ENCODE results near the gene EVI5. TPM values are rescaled to one million over a fixed set of nuclear protein-coding genes. Genes with fewer than 3 reads are reported as not detected.

The EVI5 gene
- total RNA-seq, 1 experiment from 2014 or later: 38.2 TPM

GRCh38 chr1:92464588-92465255 lies 320.2 kb downstream of the EVI5 start:
- H2AFZ ChIP-seq (ENCODE audit: low read length): no peak overlapping the region
- ChIA-PET CTCF (no interaction called here), POLR2A (ENCODE audit: unreplicated experiment) (no interaction called here)
- no peak overlapping the region for H3K4me3 ChIP-seq (ENCODE audit: low read length)
- no peaks in the 10 kb centered on the region for H3K9me2 ChIP-seq (replicated peaks; ENCODE audit: low read length)
- H3K4me1 ChIP-seq (ENCODE audit: insufficient read depth, low read length): no peaks in the 10 kb centered on the region
- DNase-seq (no peak), ATAC-seq (no peak)
- H3K27me3 ChIP-seq (ENCODE audit: low read length): no peaks in the 10 kb centered on the region
- H4K20me1 ChIP-seq (ENCODE audit: low read length): no peaks in the 10 kb centered on the region
- BruUV-seq (replicated peaks): no TSS peak
- no peak overlapping the region for H3K27ac ChIP-seq (ENCODE audit: low read length)
- no peaks in the 10 kb centered on the region for H3F3A ChIP-seq (ENCODE audit: low read length, unreplicated experiment)
- no peak overlapping the region for H3K9ac ChIP-seq (ENCODE audit: low read length)
- intact Hi-C loops (cut with micrococcal nuclease): no loop called here
- no peaks in the 10 kb centered on the region for H3K9me3 ChIP-seq (ENCODE audit: low read length)
- no peaks in the 10 kb centered on the region for H3K36me3 ChIP-seq (ENCODE audit: low read depth, low read length)
- TF ChIP-seq EZH2 (IDR thresholded peaks at IDR 0.05; ENCODE audit: low read length, unreplicated experiment) (no peak), EZH2phosphoT487 (IDR thresholded peaks at IDR 0.05; ENCODE audit: borderline replicate concordance, low read length) (no peak)
- TF ChIP-seq, protein P1, sequence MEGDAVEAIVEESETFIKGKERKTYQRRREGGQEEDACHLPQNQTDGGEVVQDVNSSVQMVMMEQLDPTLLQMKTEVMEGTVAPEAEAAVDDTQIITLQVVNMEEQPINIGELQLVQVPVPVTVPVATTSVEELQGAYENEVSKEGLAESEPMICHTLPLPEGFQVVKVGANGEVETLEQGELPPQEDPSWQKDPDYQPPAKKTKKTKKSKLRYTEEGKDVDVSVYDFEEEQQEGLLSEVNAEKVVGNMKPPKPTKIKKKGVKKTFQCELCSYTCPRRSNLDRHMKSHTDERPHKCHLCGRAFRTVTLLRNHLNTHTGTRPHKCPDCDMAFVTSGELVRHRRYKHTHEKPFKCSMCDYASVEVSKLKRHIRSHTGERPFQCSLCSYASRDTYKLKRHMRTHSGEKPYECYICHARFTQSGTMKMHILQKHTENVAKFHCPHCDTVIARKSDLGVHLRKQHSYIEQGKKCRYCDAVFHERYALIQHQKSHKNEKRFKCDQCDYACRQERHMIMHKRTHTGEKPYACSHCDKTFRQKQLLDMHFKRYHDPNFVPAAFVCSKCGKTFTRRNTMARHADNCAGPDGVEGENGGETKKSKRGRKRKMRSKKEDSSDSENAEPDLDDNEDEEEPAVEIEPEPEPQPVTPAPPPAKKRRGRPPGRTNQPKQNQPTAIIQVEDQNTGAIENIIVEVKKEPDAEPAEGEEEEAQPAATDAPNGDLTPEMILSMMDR (conservative IDR thresholded peaks at IDR 0.05; ENCODE audit: low read depth, low read length): no peak
- H3K79me2 ChIP-seq (ENCODE audit: low read length): no peaks in the 10 kb centered on the region
- no peak overlapping the region for H3K4me2 ChIP-seq (ENCODE audit: low read length)

DNA sequence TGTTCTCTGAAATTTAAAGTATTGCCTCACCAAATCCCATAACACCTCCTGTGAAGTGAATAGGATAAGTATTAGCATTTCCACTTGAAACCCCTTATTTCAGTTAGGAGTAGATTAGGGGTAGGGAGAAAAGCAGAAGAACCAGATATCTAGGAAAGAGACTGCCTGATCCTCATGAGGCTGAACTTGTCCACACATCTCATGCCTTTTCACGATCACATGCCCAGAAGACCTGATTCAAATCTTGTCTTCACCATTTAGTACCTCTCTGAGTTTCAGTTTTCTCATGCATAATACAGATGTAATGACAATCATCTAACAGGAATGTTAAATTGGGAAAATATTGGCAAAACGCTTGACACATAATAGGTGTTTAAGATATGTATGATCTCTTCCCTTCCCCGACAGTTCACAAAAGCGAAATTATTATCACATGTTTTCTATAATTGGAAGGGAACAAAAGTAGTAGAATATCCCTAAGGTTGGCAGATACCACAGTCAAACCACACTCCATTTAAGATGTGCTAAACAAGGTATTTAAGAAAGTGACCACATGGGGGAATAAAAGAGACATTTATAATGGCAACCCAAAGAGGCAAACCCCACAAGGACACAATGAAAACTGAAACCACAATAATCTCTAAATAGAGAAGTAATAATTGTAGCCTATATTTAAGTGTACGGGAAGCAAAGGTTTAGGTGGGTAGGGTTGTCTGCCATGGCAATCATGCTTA lies 323.4 kb downstream of the EVI5 start:
- H3K9ac ChIP-seq (ENCODE audit: low read length): no peak overlapping the region
- DNase-seq (peak; percentile 30), ATAC-seq (peak; percentile 56)
- no peaks in the 10 kb centered on the region for H3K9me3 ChIP-seq (ENCODE audit: low read length)
- no peak for TF ChIP-seq EZH2 (IDR thresholded peaks at IDR 0.05; ENCODE audit: low read length, unreplicated experiment)
- TF ChIP-seq, protein P1 (conservative IDR thresholded peaks at IDR 0.05; ENCODE audit: low read depth, low read length): no peak; the same call in 1 of the 2 replicates
- TF ChIP-seq EZH2phosphoT487 (IDR thresholded peaks at IDR 0.05; ENCODE audit: borderline replicate concordance, low read length): no peak
- H3K36me3 ChIP-seq (ENCODE audit: low read depth, low read length): no peaks in the 10 kb centered on the region
- H3F3A ChIP-seq (ENCODE audit: low read length, unreplicated experiment): no peaks in the 10 kb centered on the region
- H3K79me2 ChIP-seq (ENCODE audit: low read length): no peaks in the 10 kb centered on the region
- no peak overlapping the region for H3K4me3 ChIP-seq (ENCODE audit: low read length)
- H3K9me2 ChIP-seq (replicated peaks; ENCODE audit: low read length): no peaks in the 10 kb centered on the region
- H3K27ac ChIP-seq (ENCODE audit: low read length): no peak overlapping the region
- no TSS peak for BruUV-seq (replicated peaks)
- ChIA-PET CTCF (no interaction called here), POLR2A (ENCODE audit: unreplicated experiment) (interaction anchor here (0.6 kb wide), 1 partner anchor 21 kb away, joined by 4 read pairs; no protein-coding TSS in a partner anchor)
- intact Hi-C loops (cut with micrococcal nuclease): no loop called here
- no peak overlapping the region for H2AFZ ChIP-seq (ENCODE audit: low read length)
- H3K27me3 ChIP-seq (ENCODE audit: low read length): no peaks in the 10 kb centered on the region
- no peaks in the 10 kb centered on the region for H4K20me1 ChIP-seq (ENCODE audit: low read length)
- no peaks in the 10 kb centered on the region for H3K4me1 ChIP-seq (ENCODE audit: insufficient read depth, low read length)
- H3K4me2 ChIP-seq (ENCODE audit: low read length): no peak overlapping the region

- Histone ChIP-seq H3K4me2 (ENCODE audit: low read length) (no peak overlapping the region), H3K4me3 (ENCODE audit: low read length) (no peak overlapping the region), H3K36me3 (ENCODE audit: low read depth, low read length) (no peaks in the 10 kb centered on the region), H3K9ac (ENCODE audit: low read length) (no peak overlapping the region), H4K20me1 (ENCODE audit: low read length) (no peaks in the 10 kb centered on the region), H3K27me3 (ENCODE audit: low read length) (no peaks in the 10 kb centered on the region), H3K4me1 (ENCODE audit: insufficient read depth, low read length) (no peaks in the 10 kb centered on the region), H2AFZ (ENCODE audit: low read length) (no peak overlapping the region), H3K9me3 (ENCODE audit: low read length) (no peaks in the 10 kb centered on the region), H3F3A (ENCODE audit: low read length, unreplicated experiment) (no peaks in the 10 kb centered on the region), H3K27ac (ENCODE audit: low read length) (no peak overlapping the region), H3K9me2 (replicated peaks; ENCODE audit: low read length) (no peaks in the 10 kb centered on the region), H3K79me2 (ENCODE audit: low read length) (no peaks in the 10 kb centered on the region)
- ATAC-seq (no peak), DNase-seq (no peak)
- no TSS peak for BruUV-seq (replicated peaks)
- TF ChIP-seq EZH2phosphoT487 (IDR thresholded peaks at IDR 0.05; ENCODE audit: borderline replicate concordance, low read length) (no peak), EZH2 (IDR thresholded peaks at IDR 0.05; ENCODE audit: low read length, unreplicated experiment) (no peak)
- TF ChIP-seq, protein P1 (conservative IDR thresholded peaks at IDR 0.05; ENCODE audit: low read depth, low read length): no peak
- ChIA-PET POLR2A (ENCODE audit: unreplicated experiment) (no interaction called here), CTCF (interaction anchor here (0.7 kb wide), 1 partner anchor 150 kb away, joined by 3 read pairs; no protein-coding TSS in a partner anchor)
- intact Hi-C loops (cut with micrococcal nuclease): no loop called here
Observed at GRCh38 chr1:92459871-92460320, 325.0 kb downstream of the EVI5 start.

All from PC-3 (cell line).